Right lobe of liver (tissue), 4 donors: ENCODE measurements around the gene DNLZ.

Experiments
- POLR2A ChIP-seq: fragments of 450-650 bp; IDR thresholded peaks from one replicate; pipeline ENCODE4 v1.6.1; 2017; ENCODE audit warnings: antibody characterized with exemption, mild to moderate bottlenecking
- TF ChIP-seq, protein P1 (sequence below), 4 donors: fragments of 200-600 bp in 3 of 4; fragments of 450-650 bp in 1 of 4; IDR thresholded peaks; one replicate each; pipeline versions ENCODE4 v1.5.1 to v1.8.0; 2016 to 2022; ENCODE audit warnings: antibody characterized with exemption in 4 of 4, mild to moderate bottlenecking in 2 of 4
- donor health status: DM: no; HTN: no; CAD: no.
- donor health status: DM: no; HTN: no; CAD: no.
- donor health status: DM: no; HTN: yes; CAD: no.

- TF ChIP-seq, protein P1, sequence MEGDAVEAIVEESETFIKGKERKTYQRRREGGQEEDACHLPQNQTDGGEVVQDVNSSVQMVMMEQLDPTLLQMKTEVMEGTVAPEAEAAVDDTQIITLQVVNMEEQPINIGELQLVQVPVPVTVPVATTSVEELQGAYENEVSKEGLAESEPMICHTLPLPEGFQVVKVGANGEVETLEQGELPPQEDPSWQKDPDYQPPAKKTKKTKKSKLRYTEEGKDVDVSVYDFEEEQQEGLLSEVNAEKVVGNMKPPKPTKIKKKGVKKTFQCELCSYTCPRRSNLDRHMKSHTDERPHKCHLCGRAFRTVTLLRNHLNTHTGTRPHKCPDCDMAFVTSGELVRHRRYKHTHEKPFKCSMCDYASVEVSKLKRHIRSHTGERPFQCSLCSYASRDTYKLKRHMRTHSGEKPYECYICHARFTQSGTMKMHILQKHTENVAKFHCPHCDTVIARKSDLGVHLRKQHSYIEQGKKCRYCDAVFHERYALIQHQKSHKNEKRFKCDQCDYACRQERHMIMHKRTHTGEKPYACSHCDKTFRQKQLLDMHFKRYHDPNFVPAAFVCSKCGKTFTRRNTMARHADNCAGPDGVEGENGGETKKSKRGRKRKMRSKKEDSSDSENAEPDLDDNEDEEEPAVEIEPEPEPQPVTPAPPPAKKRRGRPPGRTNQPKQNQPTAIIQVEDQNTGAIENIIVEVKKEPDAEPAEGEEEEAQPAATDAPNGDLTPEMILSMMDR (IDR thresholded peaks at IDR 0.05), result no peak
- no peak for TF ChIP-seq POLR2A
Measured at GRCh38 chr9:136351252-136351800, 12.2 kb downstream of the DNLZ start.
